Measurements from ENCODE around the gene MGAT2. TPM values are rescaled to one million over a fixed set of nuclear protein-coding genes. Genes with fewer than 3 reads are reported as not detected.
A peak's percentile ranks its signal among the peaks of the same experiment; 100 is the strongest.
"Not testable (repeated sequence)": the region's sequence is repeated elsewhere in the genome, so short reads cannot be mapped to it uniquely, and the experiment has no call there.

The MGAT2 gene
- total RNA-seq, 1 experiment from 2014 or later, result 72.0 TPM

DNA sequence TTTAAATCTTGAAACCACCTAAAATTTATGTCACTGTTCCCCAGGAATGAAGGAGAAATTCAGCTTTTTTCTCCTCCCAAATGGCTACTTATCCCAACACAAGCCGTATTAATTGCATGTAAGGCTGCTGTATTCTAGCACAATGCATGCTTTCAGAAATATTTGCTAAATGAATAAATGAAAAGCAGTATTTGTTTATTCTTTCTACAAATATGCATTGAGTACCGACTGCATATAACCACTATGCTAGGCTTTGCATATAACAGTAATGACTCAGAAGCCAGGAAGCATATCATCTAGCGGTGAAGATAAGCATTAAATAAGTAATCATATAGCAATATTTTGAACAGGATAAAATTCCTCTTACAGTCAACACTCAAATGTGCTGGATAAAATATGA, 27.6 kb upstream of the MGAT2 start:
- Histone ChIP-seq H3K36me3 (no peaks in the 10 kb centered on the region), H3K4me1 (no peaks in the 10 kb centered on the region; the same call in 1 of the 2 replicates), H3K4me3 (no peak overlapping the region), H3K9me3 (replicated peaks) (no peaks in the 10 kb centered on the region; the same call in 1 of the 2 replicates), H3K27ac (no peak overlapping the region), H3K27me3 (no peaks in the 10 kb centered on the region)
- no peak for DNase-seq

DNA sequence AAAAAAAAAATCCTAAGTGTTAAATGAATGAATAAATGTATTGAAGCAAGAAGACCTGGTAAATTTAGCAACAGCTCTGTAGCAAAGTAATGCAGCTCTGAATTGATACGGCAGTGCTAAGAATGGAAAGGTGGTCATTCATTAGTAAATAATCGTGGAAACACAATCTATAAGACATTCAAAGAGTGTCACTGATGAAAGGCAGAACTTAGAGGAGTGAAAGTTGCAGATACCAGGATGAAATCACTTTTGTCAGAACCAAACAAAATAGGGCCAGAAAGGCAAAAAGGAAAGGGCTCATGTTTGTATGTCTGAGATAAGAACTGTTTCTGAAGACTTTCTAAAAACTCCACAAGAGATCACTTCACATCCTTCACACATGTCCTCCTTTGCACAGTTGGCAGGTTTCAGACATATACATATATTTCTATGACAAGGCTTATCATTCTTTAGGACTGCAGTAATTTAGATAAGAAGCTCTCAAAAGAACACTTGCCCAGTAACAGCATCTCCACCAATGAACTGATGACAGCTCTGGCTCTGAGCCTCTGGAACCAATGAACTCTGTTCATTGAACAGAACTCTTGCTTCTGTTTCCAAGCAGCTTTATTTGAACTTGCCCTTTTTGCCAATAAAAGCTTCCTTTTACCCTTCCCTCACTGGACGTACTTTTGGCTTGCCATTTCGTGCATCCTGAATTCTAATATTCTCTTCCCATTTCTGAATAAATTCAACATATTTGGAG, 26.1 kb upstream of the MGAT2 start:
- Histone ChIP-seq H3K27me3 (no peaks in the 10 kb centered on the region), H3K36me3 (no peaks in the 10 kb centered on the region; the same call in 1 of the 2 replicates), H3K4me3 (no peak overlapping the region), H3K9me3 (replicated peaks) (no peaks in the 10 kb centered on the region; the same call in 1 of the 2 replicates), H3K27ac (no peak overlapping the region), H3K4me1 (no peaks in the 10 kb centered on the region; the same call in 1 of the 2 replicates)
- DNase-seq, result no peak

GRCh38 chr14:49598189-49598484, 22.5 kb upstream of the MGAT2 start:
- Histone ChIP-seq H3K27ac (peak overlapping the region; percentile 100), H3K27me3 (no peaks in the 10 kb centered on the region), H3K4me3 (peak overlapping the region; percentile 98), H3K36me3 (peaks cover 16% of the 10 kb centered on the region), H3K9me3 (replicated peaks) (no peaks in the 10 kb centered on the region; the same call in 1 of the 2 replicates), H3K4me1 (no peaks in the 10 kb centered on the region; the same call in 1 of the 2 replicates)
- no peak for DNase-seq

GRCh38 chr14:49598485-49599300, 21.9 kb upstream of the MGAT2 start, which contains the start of gene LRR1:
Gene LRR1, plus strand, starts transcription at chr14:49598940. Its CDS starts 81 bp downstream, at chr14:49599021.
- no peaks in the 10 kb centered on the region for H3K4me1 ChIP-seq
- DNase-seq, result peak; percentile 84 to 86

DNA sequence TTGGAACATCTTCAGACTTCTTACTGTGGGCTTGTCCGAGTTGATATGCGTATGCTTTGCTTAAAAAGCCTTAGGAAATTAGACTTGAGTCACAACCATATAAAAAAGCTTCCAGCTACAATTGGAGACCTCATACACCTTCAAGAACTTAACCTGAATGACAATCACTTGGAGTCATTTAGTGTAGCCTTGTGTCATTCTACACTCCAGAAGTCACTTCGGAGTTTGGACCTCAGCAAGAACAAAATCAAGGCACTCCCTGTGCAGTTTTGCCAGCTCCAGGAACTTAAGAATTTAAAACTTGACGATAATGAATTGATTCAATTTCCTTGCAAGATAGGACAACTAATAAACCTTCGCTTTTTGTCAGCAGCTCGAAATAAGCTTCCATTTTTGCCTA, 13.0 kb upstream of the MGAT2 start:
- H3K4me3 ChIP-seq, result no peak overlapping the region
- no peak overlapping the region for H3K27ac ChIP-seq
- no peaks in the 10 kb centered on the region for H3K9me3 ChIP-seq (replicated peaks)
- no peaks in the 10 kb centered on the region for H3K27me3 ChIP-seq
- peaks cover 44% of the 10 kb centered on the region for H3K36me3 ChIP-seq
- no peak for DNase-seq
- H3K4me1 ChIP-seq, result no peaks in the 10 kb centered on the region

More at GRCh38 chr14:49598485-49599300, 21.9 kb upstream of the MGAT2 start, which contains the start of gene LRR1:
- Histone ChIP-seq H3K4me3 (peak within 1 kb of the TSS; percentile 98), H3K27ac (peak within 1 kb of the TSS; percentile 100), H3K27me3 (no peaks in the 10 kb centered on the region), H3K36me3 (peaks cover 17% of the 10 kb centered on the region), H3K9me3 (replicated peaks) (no peaks in the 10 kb centered on the region; the same call in 1 of the 2 replicates)

DNA sequence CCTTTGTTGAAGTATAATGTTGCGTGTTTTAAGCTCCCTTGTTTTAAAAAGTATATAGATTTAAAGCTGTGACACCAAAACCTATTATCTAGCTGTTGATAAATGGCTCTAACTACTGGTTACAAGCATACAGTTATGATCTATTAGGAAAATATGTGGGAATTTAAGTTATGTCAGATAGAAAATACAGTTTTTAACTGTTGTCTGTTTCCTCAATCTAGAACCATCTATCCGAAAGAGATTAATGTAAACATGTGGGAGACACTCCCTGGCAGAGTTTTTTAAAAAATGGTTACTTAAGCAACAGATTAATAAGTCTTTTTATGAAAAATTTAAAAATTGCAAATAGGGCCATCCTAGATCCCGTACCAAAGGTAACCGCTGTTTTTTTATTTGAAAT, 8.3 kb upstream of the MGAT2 start:
- Histone ChIP-seq H3K4me1 (no peaks in the 10 kb centered on the region), H3K27ac (no peak overlapping the region), H3K36me3 (peaks cover 29% of the 10 kb centered on the region), H3K4me3 (no peak overlapping the region), H3K27me3 (no peaks in the 10 kb centered on the region), H3K9me3 (replicated peaks) (no peaks in the 10 kb centered on the region)
- DNase-seq, result no peak

DNA sequence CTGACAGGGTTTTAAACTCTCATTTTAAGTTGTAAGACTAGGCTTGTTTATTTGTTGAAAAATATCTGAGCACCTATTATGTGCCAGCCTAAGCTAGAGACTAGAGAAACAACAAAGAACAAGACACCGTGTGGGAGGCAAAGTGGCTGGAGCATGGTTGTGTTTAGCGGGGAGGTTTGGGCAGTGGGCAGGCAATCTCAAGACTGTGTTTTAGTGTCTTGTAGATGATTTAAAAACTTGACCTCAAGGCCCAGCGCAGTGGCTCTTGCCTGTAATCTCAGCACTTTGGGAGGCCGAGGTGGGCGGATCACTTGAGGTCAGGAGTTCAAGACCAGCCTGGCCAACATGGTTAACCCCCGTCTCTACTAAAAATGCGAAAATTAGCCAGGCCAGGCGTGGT, 7.9 kb upstream of the MGAT2 start:
- H3K4me3 ChIP-seq, result no peak overlapping the region
- H3K9me3 ChIP-seq (replicated peaks), result no peaks in the 10 kb centered on the region
- no peak for DNase-seq
- H3K4me1 ChIP-seq, result no peaks in the 10 kb centered on the region
- H3K36me3 ChIP-seq, result peaks cover 30% of the 10 kb centered on the region
- no peak overlapping the region for H3K27ac ChIP-seq
- H3K27me3 ChIP-seq, result no peaks in the 10 kb centered on the region

- Histone ChIP-seq H3K27me3 (no peaks in the 10 kb centered on the region), H3K27ac (no peak overlapping the region), H3K9me3 (replicated peaks) (no peaks in the 10 kb centered on the region), H3K4me3 (no peak overlapping the region), H3K36me3 (peaks cover 46% of the 10 kb centered on the region), H3K4me1 (no peaks in the 10 kb centered on the region)
- DNase-seq, result no peak
These were observed 6.4 kb upstream of the MGAT2 start for GRCh38 chr14:49614196-49614595.

- Histone ChIP-seq H3K4me1 (no peaks in the 10 kb centered on the region), H3K9me3 (replicated peaks) (no peaks in the 10 kb centered on the region), H3K4me3 (no peak overlapping the region), H3K27ac (no peak overlapping the region), H3K36me3 (peaks cover 43% of the 10 kb centered on the region), H3K27me3 (no peaks in the 10 kb centered on the region)
- DNase-seq, result no peak
These were observed 4.8 kb upstream of the MGAT2 start for GRCh38 chr14:49615776-49616175.

DNA sequence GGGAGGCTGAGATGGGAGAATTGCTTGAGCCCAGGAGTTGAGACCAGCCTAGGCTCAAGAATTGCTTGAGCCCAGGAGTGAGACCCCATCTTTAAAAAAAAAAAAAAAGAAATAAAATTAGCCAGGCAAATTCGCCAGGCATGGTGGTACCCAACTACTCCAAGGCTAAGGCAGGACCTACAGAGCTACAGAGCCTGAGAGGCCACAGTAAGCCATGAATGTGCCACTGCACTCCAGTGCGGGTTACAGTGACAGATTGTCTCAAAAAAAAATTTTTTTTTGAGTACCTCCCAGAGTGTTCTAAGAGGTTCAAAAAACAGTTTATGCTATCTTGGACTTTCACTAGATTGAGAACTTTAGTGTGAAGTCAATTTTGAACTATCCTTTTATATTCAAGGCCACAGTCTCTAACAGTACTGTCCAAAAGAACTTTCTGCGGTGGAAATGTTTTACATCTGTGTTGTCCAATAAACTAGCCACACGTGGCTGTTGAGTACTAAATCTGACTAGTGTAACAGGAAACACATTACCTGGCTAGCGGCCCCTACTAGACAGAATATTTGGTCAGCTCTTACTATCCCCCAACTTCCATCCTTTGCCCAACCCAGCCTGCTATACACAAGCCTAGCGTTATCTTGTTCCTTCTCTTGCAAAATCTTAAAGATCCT, 2.6 kb upstream of the MGAT2 start:
- H3K4me1 ChIP-seq, result peaks cover 12% of the 10 kb centered on the region; the same call in 1 of the 2 replicates
- H3K4me3 ChIP-seq, result no peak overlapping the region
- no peaks in the 10 kb centered on the region for H3K9me3 ChIP-seq (replicated peaks)
- DNase-seq, result no peak
- H3K36me3 ChIP-seq, result peaks cover 48% of the 10 kb centered on the region
- H3K27me3 ChIP-seq, result no peaks in the 10 kb centered on the region
- H3K27ac ChIP-seq, result no peak overlapping the region

DNA sequence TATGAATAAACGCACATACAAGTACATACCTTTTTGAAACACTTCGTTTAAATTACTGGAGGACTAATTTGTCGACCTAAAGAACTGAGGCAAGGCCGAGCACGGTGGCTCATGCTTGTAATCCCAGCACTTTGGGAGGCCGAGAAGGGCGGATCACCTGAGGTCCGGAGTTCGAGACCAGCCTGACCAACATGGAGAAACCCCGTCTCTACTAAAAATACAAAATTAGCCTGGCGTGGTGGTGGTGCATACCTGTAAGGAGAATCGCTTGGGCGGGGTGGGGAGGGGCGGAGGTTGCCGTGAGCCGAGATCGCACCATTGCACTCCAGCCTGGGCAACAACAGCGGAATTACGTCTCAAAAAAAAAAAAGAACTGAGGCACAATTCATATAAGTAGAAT, 1.3 kb upstream of the MGAT2 start:
- not testable (repeated sequence) for H3K9me3 ChIP-seq (replicated peaks); DNase-seq; H3K27me3 ChIP-seq; H3K27ac ChIP-seq
- peaks cover 47% of the 10 kb centered on the region for H3K36me3 ChIP-seq
- H3K4me3 ChIP-seq, result peak overlapping the region; percentile 77
- peaks cover 12% of the 10 kb centered on the region; the same call in 1 of the 2 replicates for H3K4me1 ChIP-seq

- Histone ChIP-seq H3K27me3 (no peaks in the 10 kb centered on the region), H3K4me3 (peak overlapping the region; percentile 77), H3K9me3 (replicated peaks) (no peaks in the 10 kb centered on the region), H3K4me1 (peaks cover 12% of the 10 kb centered on the region; the same call in 1 of the 2 replicates), H3K27ac (peak overlapping the region; percentile 85), H3K36me3 (peaks cover 46% of the 10 kb centered on the region)
- no peak for DNase-seq
These were observed 869 bp upstream of the MGAT2 start for GRCh38 chr14:49619730-49620129.

GRCh38 chr14:49621114-49621881, 699 bp downstream of the MGAT2 start:
- peak overlapping the region; percentile 85 for H3K27ac ChIP-seq
- DNase-seq, result peak; percentile 81 to 86
- H3K27me3 ChIP-seq, result no peaks in the 10 kb centered on the region
- H3K36me3 ChIP-seq, result peaks cover 56% of the 10 kb centered on the region
- H3K4me3 ChIP-seq, result peak overlapping the region; percentile 77
- H3K9me3 ChIP-seq (replicated peaks), result no peaks in the 10 kb centered on the region
- peaks cover 12% of the 10 kb centered on the region; the same call in 1 of the 2 replicates for H3K4me1 ChIP-seq

DNA sequence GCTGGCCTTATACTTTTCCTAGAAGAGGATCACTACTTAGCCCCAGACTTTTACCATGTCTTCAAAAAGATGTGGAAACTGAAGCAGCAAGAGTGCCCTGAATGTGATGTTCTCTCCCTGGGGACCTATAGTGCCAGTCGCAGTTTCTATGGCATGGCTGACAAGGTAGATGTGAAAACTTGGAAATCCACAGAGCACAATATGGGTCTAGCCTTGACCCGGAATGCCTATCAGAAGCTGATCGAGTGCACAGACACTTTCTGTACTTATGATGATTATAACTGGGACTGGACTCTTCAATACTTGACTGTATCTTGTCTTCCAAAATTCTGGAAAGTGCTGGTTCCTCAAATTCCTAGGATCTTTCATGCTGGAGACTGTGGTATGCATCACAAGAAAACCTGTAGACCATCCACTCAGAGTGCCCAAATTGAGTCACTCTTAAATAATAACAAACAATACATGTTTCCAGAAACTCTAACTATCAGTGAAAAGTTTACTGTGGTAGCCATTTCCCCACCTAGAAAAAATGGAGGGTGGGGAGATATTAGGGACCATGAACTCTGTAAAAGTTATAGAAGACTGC, 1.5 kb downstream of the MGAT2 start:
- Histone ChIP-seq H3K4me3 (peak overlapping the region; percentile 77), H3K4me1 (peaks cover 12% of the 10 kb centered on the region; the same call in 1 of the 2 replicates), H3K36me3 (peaks cover 58% of the 10 kb centered on the region), H3K27me3 (no peaks in the 10 kb centered on the region), H3K9me3 (replicated peaks) (no peaks in the 10 kb centered on the region), H3K27ac (no peak overlapping the region)
- peak in 1 of 2 experiments; percentile 15 for DNase-seq

Measured in SJCRH30 (cell line).